ENCODE data around the gene NDUFB10. TPM values are rescaled to one million over a fixed set of nuclear protein-coding genes. Genes with fewer than 3 reads are reported as not detected.

Gene NDUFB10
- total and polyA plus RNA-seq, 9 donors, result 81.5 to 176 (median 106) TPM

GRCh38 chr16:2001035-2001434, 41.7 kb downstream of the NDUFB10 start:
- TF ChIP-seq POLR2A (IDR thresholded peaks at IDR 0.05) (no peak), CTCF (IDR thresholded peaks at IDR 0.05) (no peak), EP300 (IDR thresholded peaks at IDR 0.05) (no peak)
- H3K27ac ChIP-seq, result no peak overlapping the region
- H3K36me3 ChIP-seq, result no peaks in the 10 kb centered on the region
- intact Hi-C loops (cut with DNase I), result no loop called here
- no peak overlapping the region for H3K4me3 ChIP-seq
- no peaks in the 10 kb centered on the region for H3K9me3 ChIP-seq
- no peak for DNase-seq
- no peaks in the 10 kb centered on the region for H3K27me3 ChIP-seq
- peaks cover 10% of the 10 kb centered on the region for H3K4me1 ChIP-seq (ENCODE audit: insufficient read depth)
- 91 to 96% (median 96%) methylated on average over 19 of the region's 19 CpGs for WGBS, 3 donors

- H3K36me3 ChIP-seq, result no peaks in the 10 kb centered on the region
- whole genome bisulfite sequencing, 3 donors, result 91 to 95% (median 92%) methylated on average over 52 to 53 of the region's 53 CpGs
- intact Hi-C loops (cut with DNase I), result no loop called here
Measured at GRCh38 chr16:2001456-2002355, 42.4 kb downstream of the NDUFB10 start.

GRCh38 chr16:2002406-2003230, 43.3 kb downstream of the NDUFB10 start:
- Histone ChIP-seq H3K27ac (no peak overlapping the region), H3K4me1 (ENCODE audit: insufficient read depth) (peaks cover 16% of the 10 kb centered on the region), H3K4me3 (no peak overlapping the region), H3K27me3 (no peaks in the 10 kb centered on the region), H3K36me3 (no peaks in the 10 kb centered on the region), H3K9me3 (no peaks in the 10 kb centered on the region)
- TF ChIP-seq CTCF (IDR thresholded peaks at IDR 0.05) (no peak), POLR2A (IDR thresholded peaks at IDR 0.05) (no peak), EP300 (IDR thresholded peaks at IDR 0.05) (no peak)
- peak in 2 of 5 donors; percentile 26 to 40 for DNase-seq
- intact Hi-C loops (cut with DNase I), result no loop called here
- WGBS, 3 donors, result 87 to 91% (median 90%) methylated on average over 39 to 47 of the region's 47 CpGs

More at GRCh38 chr16:2001456-2002355, 42.4 kb downstream of the NDUFB10 start:
- Histone ChIP-seq H3K9me3 (no peaks in the 10 kb centered on the region), H3K27ac (no peak overlapping the region), H3K27me3 (no peaks in the 10 kb centered on the region), H3K4me1 (ENCODE audit: insufficient read depth) (peaks cover 10% of the 10 kb centered on the region), H3K4me3 (no peak overlapping the region)
- TF ChIP-seq CTCF (IDR thresholded peaks at IDR 0.05) (no peak), EP300 (IDR thresholded peaks at IDR 0.05) (no peak), POLR2A (IDR thresholded peaks at IDR 0.05) (no peak)
- DNase-seq, result peak in 2 of 5 donors; percentile 28 to 36

- Histone ChIP-seq H3K4me1 (ENCODE audit: insufficient read depth) (peaks cover 14% of the 10 kb centered on the region), H3K4me3 (no peak overlapping the region), H3K27me3 (no peaks in the 10 kb centered on the region), H3K27ac (no peak overlapping the region), H3K36me3 (no peaks in the 10 kb centered on the region), H3K9me3 (no peaks in the 10 kb centered on the region)
- intact Hi-C loops (cut with DNase I), result no loop called here
- DNase-seq, result peak in 1 of 5 donors; percentile 22
- TF ChIP-seq CTCF (IDR thresholded peaks at IDR 0.05), result no peak
- 81 to 87% (median 81%) methylated on average over 8 of the region's 8 CpGs for WGBS, 3 donors
Measured at GRCh38 chr16:2003231-2003826, 44.0 kb downstream of the NDUFB10 start.

Data from ovary (tissue), 9 donors.